HG03095 (cell line): ENCODE data around the gene AFAP1.

Experiments used
- ATAC-seq: cut with Tn5 transposase; IDR thresholded peaks from one replicate; pipeline ENCODE4 v1.9.1; 2021; ENCODE audit warnings: moderate library complexity; ENCODE audit not compliant: unreplicated experiment

Gene AFAP1

GRCh38 chr4:7772711-7773385, 166.8 kb downstream of the AFAP1 start:
- no peak for ATAC-seq

GRCh38 chr4:7771541-7772507, 167.8 kb downstream of the AFAP1 start:
- ATAC-seq = peak; percentile 92

GRCh38 chr4:7771056-7771455, 168.6 kb downstream of the AFAP1 start:
- no peak for ATAC-seq

GRCh38 chr4:7770224-7771050, 169.2 kb downstream of the AFAP1 start:
- no peak for ATAC-seq

- ATAC-seq = no peak
Measured at GRCh38 chr4:7769396-7770223, 170.1 kb downstream of the AFAP1 start.

- ATAC-seq = no peak
Measured at GRCh38 chr4:7768736-7769135, 170.9 kb downstream of the AFAP1 start.

GRCh38 chr4:7767966-7768365, 171.7 kb downstream of the AFAP1 start:
- ATAC-seq = no peak

- ATAC-seq = no peak
Measured at GRCh38 chr4:7767526-7767925, 172.1 kb downstream of the AFAP1 start.

- no peak for ATAC-seq
Measured at GRCh38 chr4:7766661-7767345, 172.9 kb downstream of the AFAP1 start.

GRCh38 chr4:7766086-7766485, 173.6 kb downstream of the AFAP1 start:
- ATAC-seq = no peak

- no peak for ATAC-seq
Measured at GRCh38 chr4:7765666-7766065, 174.0 kb downstream of the AFAP1 start.

GRCh38 chr4:7764466-7764865, 175.2 kb downstream of the AFAP1 start:
- ATAC-seq = no peak

GRCh38 chr4:7763788-7764187, 175.9 kb downstream of the AFAP1 start:
- ATAC-seq = no peak

GRCh38 chr4:7763106-7763505, 176.6 kb downstream of the AFAP1 start:
- ATAC-seq = no peak

GRCh38 chr4:7762376-7763030, 177.2 kb downstream of the AFAP1 start:
- no peak for ATAC-seq

GRCh38 chr4:7761720-7762119, 177.9 kb downstream of the AFAP1 start:
- ATAC-seq = no peak

- ATAC-seq = no peak
Measured at GRCh38 chr4:7761312-7761711, 178.3 kb downstream of the AFAP1 start.

GRCh38 chr4:7760706-7761105, 179.0 kb downstream of the AFAP1 start:
- ATAC-seq = no peak

- no peak for ATAC-seq
Measured at GRCh38 chr4:7760228-7760627, 179.4 kb downstream of the AFAP1 start.
